Activated T-helper 17 cell treated with anti-CD3 and anti-CD28 coated beads, Interleukin-2, amount 50 U/mL, for 72 hours (primary cell): ENCODE data around the gene TCF7L2. TPM values are rescaled to one million over a fixed set of nuclear protein-coding genes. Genes with fewer than 3 reads are reported as not detected.

ENCODE experiments used
- ATAC-seq: fragments of 150-1000 bp; cut with Tn5 transposase; replicated peaks from 2 replicates; pipeline ENCODE4 v1.10.0; 2021; ENCODE audit warnings: mild to moderate bottlenecking, moderate library complexity
- H3K27ac Mint-ChIP-seq: one replicate; pipeline ENCODE4 v1.8.0; 2022; ENCODE audit warnings: mixed read lengths
- H3K27me3 Mint-ChIP-seq: one replicate; pipeline ENCODE4 v1.8.0; 2022; ENCODE audit warnings: mixed read lengths
- H3K36me3 Mint-ChIP-seq: one replicate; pipeline ENCODE4 v1.8.0; 2022; ENCODE audit warnings: low read depth, mild to moderate bottlenecking, mixed read lengths
- H3K4me1 Mint-ChIP-seq: one replicate; pipeline ENCODE4 v1.8.0; 2022; ENCODE audit warnings: mixed read lengths
- H3K4me3 Mint-ChIP-seq: one replicate; pipeline ENCODE4 v1.8.0; 2022; ENCODE audit warnings: mild to moderate bottlenecking, mixed read lengths
- H3K9me3 Mint-ChIP-seq: one replicate; pipeline ENCODE4 v1.8.0; 2022; ENCODE audit warnings: mixed read lengths
- total RNA-seq, 2 donors: library from RNA; stranded (reverse); gene quantifications; one replicate each; pipeline ENCODE4 v1.2.3, GENCODE V29; 2022

The TCF7L2 gene
- total RNA-seq, 2 donors from 2014 or later, result 1.1 to 4.7 TPM

DNA sequence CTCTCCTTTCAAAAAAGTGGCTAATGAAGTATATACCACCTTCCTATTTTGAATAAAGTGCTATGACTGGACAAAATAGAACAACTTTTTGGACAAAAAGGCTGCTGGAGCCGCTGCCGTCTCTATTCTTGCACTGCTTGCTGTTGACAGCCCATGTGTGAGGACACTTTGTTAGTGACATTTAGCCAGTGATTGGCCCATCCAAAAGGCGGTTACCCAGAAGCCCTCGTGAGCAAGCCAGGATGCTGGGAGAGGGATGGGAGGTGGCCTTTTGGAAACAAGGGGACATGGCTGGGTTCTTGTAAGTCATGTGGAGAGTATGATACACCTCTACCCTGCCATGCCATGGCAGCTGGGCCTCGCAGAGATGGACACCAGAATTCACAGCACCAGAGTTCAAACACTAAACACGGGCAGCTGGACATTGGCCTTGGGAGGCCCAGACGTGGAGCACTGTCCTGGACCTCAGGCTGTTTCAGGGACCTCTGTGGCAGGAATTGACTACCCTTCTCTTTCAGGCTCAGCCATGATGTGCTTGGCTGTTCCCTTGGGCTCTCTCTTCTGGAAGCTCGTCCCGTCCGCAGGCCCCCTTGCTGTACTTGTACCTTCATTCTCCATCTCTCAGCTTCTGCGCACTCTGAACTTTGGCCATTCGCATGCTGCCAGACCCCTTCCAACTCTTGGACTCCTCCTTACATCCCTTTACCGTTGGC is 118.3 kb downstream of the TCF7L2 start:
- no peak for ATAC-seq
- H3K4me1 Mint-ChIP-seq, result no peaks in the 10 kb centered on the region
- no peak overlapping the region for H3K27ac Mint-ChIP-seq
- H3K36me3 Mint-ChIP-seq, result no peaks in the 10 kb centered on the region
- H3K4me3 Mint-ChIP-seq, result no peak overlapping the region
- H3K9me3 Mint-ChIP-seq, result no peaks in the 10 kb centered on the region
- no peaks in the 10 kb centered on the region for H3K27me3 Mint-ChIP-seq

DNA sequence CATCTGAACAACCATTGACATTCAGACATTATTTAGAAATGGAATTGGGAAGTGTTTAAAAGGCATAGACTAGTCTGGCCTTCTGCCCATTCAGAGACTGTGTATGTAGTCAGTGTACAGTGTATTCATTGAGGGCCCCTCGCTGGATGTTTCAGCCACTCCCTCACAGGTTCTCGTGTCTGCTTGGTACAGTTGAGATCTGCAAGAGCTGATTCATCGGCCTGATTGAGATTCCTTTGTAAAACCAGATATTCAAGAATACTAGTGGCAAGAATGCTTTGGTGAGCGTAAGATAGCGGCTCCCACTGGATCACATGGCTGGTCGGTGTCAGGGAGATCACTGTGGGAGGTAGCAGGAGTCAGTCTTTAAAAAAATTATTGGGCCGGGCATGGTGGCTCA is 119.5 kb downstream of the TCF7L2 start:
- no peaks in the 10 kb centered on the region for H3K36me3 Mint-ChIP-seq
- H3K27me3 Mint-ChIP-seq, result no peaks in the 10 kb centered on the region
- H3K4me3 Mint-ChIP-seq, result no peak overlapping the region
- H3K4me1 Mint-ChIP-seq, result no peaks in the 10 kb centered on the region
- no peak overlapping the region for H3K27ac Mint-ChIP-seq
- no peak for ATAC-seq
- H3K9me3 Mint-ChIP-seq, result no peaks in the 10 kb centered on the region

DNA sequence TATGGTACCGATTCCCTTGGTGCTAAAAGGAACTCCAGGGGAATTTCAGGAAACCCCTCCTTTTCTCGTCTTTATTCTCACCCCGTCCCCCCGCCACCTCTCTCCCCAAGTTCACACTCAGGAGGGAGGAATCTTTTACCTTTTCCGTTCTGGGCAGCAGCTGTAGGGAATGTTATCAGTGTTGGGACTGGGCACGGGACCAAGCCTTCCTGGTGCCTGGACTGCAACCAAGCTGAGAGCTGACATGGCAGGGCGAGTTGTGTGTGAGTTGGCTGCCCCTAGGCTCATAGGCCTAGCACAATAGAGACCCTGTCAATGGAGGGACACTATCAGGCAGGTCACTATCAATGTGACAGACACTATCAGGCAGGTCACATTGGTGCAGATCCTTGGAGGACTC is 121.4 kb downstream of the TCF7L2 start:
- Mint-ChIP-seq H3K27me3 (no peaks in the 10 kb centered on the region), H3K4me1 (no peaks in the 10 kb centered on the region), H3K4me3 (no peak overlapping the region), H3K27ac (no peak overlapping the region), H3K9me3 (no peaks in the 10 kb centered on the region), H3K36me3 (no peaks in the 10 kb centered on the region)
- no peak for ATAC-seq

DNA sequence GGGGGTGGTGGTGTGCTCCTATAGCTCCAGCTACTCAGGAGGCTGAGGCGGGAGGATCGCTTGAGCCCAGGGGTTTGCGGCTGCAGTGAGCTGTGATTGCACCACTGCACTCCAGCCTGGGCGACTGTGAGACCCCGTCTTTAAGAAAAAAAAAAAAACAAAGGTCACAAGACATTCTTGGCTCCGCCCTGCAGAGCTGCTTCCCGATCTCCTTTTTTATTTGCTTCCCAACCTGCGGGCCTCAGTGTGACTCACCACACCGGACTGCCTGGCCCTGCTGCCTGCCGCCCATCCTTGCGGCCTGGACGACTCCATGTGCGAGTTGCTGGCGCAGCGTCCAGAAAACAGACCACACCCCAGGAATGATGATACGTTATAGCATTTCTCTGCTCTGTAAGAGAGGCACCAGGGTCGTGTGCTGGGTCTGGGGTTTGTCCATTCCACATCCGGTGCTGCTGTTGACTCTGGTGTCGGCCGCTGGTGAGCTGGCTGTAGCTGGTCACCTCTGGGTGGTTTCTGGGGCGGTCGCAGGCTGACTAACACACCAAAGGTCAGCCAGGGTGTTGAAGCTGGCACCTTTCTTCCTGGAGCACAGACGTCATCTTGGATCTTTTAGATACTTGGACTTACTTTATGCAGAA is 123.6 kb downstream of the TCF7L2 start:
- ATAC-seq, result no peak
- H3K4me3 Mint-ChIP-seq, result no peak overlapping the region
- H3K36me3 Mint-ChIP-seq, result no peaks in the 10 kb centered on the region
- no peak overlapping the region for H3K27ac Mint-ChIP-seq
- H3K27me3 Mint-ChIP-seq, result no peaks in the 10 kb centered on the region
- no peaks in the 10 kb centered on the region for H3K9me3 Mint-ChIP-seq
- H3K4me1 Mint-ChIP-seq, result no peaks in the 10 kb centered on the region

DNA sequence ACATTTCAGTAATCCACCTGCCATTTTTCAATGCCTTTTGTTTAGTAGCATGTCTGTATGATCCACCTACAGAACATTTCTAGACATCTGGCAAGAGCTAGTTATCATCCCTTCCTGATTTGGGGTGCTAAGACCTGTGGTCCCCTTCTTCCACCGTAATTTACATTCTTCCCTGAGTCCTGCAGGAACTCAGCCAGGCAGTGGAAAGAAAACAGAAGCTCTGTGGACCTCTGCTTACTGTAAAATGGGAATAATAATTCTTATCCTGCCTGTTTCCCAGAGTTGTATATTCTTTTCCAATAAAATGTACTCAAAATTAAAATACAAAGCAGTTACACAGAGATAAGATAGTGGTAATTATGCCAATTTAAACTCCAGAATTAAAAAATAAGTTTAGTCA is 126.9 kb downstream of the TCF7L2 start:
- Mint-ChIP-seq H3K27ac (no peak overlapping the region), H3K4me1 (no peaks in the 10 kb centered on the region), H3K36me3 (no peaks in the 10 kb centered on the region), H3K9me3 (no peaks in the 10 kb centered on the region), H3K4me3 (no peak overlapping the region), H3K27me3 (no peaks in the 10 kb centered on the region)
- ATAC-seq, result no peak

DNA sequence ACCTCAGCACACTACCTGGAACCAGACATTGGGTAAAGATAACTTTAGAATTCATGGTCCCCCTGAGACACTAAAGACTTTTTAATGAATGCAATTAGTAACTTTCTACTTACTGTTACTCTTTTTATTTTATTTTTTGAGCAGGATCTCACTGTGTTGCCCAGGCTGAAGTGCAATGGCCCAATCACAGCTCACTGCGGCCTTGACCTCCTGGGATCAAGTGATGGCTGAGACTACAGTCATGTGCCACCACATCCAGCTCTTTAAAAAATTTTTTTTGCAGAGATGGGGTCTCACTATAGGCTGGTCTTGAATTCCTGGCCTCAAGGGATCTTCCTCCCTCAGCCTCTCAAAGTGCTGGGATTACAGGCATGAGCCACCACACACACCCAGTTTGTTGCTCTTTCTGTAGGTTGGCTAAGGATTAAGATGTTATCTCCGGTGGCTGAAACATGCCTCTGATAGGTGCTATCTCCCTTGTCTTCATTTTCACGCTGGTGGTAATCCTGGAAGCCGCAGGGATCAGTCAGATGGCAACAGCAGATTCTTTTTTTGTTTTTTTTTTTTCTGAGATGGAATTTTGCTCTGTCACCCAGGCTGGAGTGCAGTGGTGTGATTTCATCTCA is 128.3 kb downstream of the TCF7L2 start:
- no peak for ATAC-seq
- H3K4me3 Mint-ChIP-seq, result no peak overlapping the region
- peaks cover 3% of the 10 kb centered on the region for H3K4me1 Mint-ChIP-seq
- H3K27ac Mint-ChIP-seq, result no peak overlapping the region
- H3K36me3 Mint-ChIP-seq, result no peaks in the 10 kb centered on the region
- H3K9me3 Mint-ChIP-seq, result no peaks in the 10 kb centered on the region
- peaks cover 3% of the 10 kb centered on the region for H3K27me3 Mint-ChIP-seq

DNA sequence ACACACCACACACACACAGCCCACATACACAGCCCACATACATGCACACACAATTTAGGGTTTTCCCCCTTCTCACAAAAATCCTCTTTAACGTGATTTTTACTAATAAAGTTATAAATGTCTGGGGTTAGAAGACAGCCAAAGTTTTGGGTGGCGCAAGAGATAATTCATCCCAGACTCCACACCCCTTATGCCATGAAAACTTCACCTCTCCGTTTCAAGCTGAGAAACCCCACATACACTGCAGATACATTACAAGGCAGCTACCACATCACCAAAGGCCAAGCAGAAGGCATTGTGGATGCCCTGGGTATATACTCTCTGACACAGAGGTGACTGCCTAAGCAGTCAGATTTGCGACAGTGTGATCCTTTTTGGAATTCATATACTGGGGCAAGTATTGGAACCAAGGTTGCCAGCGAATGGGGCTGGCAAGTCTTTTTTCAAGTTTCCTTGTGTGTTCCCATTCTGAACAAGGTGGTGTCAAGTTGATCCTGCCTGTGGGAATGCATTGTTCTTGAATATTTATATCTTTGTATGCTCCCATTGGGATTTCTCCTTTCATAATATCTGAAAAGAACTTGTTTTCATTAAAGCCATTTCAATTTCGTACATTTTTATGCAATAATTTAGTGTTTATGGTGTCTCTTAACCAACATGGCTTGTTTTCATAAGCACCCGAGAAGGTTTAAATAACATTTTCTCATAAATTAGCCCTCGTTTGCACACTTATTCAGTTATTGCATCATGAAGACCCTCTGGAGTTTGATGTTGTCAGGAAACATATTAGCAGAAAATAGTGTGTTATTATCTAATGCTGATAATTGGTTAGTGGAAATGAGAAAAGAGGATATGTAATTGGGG is 130.2 kb downstream of the TCF7L2 start:
- H3K4me3 Mint-ChIP-seq, result no peak overlapping the region
- H3K9me3 Mint-ChIP-seq, result no peaks in the 10 kb centered on the region
- no peak for ATAC-seq
- peaks cover 3% of the 10 kb centered on the region for H3K4me1 Mint-ChIP-seq
- H3K27ac Mint-ChIP-seq, result no peak overlapping the region
- no peaks in the 10 kb centered on the region for H3K36me3 Mint-ChIP-seq
- H3K27me3 Mint-ChIP-seq, result peaks cover 3% of the 10 kb centered on the region

DNA sequence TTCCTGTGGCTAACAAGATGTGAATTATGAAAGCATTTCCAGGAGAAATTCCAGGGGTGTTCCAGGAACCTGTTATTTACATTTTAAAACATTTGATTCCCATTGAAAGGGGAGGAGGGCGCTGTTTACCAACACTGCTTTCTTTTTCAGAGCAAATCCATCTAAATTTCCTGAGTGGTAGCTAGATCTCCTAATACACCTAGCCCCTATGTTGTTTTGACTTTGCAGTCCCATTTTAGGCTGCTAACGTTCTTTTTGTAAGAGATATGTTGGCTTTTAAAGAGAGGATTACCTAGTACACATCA is 130.8 kb downstream of the TCF7L2 start:
- no peak for ATAC-seq
- Mint-ChIP-seq H3K4me1 (peaks cover 3% of the 10 kb centered on the region), H3K9me3 (no peaks in the 10 kb centered on the region), H3K27ac (no peak overlapping the region), H3K4me3 (no peak overlapping the region), H3K36me3 (no peaks in the 10 kb centered on the region), H3K27me3 (peaks cover 3% of the 10 kb centered on the region)

DNA sequence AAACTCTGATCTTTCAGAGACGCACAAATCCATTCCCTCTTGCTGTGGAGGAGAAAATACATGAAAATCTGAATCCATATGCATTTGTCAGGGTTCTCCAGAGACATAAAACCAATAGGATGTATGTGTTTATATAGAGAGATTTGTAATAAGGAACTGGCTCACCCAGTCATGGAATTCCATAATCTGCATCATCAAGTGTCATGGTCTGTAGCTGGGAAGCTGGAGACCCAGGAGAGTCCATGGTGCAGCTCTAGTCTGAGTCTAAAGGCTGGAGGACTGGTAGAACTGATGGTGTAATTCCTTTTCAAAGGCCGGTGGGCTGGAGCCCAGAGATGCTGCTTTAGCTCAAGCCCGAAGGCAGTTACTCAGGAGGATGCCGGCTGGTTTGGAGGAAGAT is 134.0 kb downstream of the TCF7L2 start:
- Mint-ChIP-seq H3K4me1 (peaks cover 3% of the 10 kb centered on the region), H3K27ac (no peak overlapping the region), H3K27me3 (peaks cover 3% of the 10 kb centered on the region), H3K4me3 (no peak overlapping the region), H3K36me3 (no peaks in the 10 kb centered on the region), H3K9me3 (no peaks in the 10 kb centered on the region)
- no peak for ATAC-seq

DNA sequence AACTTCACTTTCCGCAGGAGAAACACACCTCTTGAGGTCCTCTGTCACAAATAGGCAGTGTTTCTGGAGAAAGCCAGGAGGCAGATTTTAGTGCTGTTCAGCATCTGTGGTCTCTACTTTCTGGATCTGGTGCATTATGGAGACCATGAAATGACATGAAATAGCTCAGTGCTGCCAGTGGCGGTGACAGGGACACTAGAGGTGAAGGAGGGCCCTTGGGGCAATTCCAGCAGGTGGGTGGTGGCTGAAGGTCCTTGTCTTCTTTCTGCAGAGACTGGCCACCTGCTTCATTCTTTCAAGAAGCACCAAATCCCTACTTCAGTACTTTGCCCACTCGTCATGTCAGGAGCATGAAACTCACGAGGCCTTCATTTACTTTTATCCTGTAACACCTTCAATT is 135.7 kb downstream of the TCF7L2 start:
- Mint-ChIP-seq H3K27me3 (peaks cover 3% of the 10 kb centered on the region), H3K36me3 (no peaks in the 10 kb centered on the region), H3K4me1 (peaks cover 3% of the 10 kb centered on the region)

DNA sequence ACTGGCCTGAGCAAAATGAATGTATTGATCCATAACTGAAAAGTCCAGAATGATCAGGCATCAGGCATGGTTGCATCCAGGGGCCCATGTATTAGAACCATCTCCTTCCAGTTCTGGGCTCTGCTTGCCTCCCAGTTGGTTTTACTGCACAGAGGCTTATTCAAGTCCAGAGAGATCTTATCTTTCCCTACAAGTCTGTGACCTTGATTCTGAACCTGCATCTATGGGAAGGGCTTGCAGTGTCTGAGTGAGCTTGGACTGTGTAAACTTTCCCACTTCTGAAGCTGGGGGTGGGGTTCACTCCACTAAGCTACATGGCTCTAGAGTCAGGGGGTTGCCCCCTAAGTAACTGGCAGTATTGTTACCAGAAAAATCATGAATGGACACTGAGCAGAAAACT is 136.2 kb downstream of the TCF7L2 start:
- Mint-ChIP-seq H3K27ac (no peak overlapping the region), H3K4me1 (peaks cover 3% of the 10 kb centered on the region), H3K27me3 (peaks cover 3% of the 10 kb centered on the region), H3K9me3 (no peaks in the 10 kb centered on the region), H3K4me3 (no peak overlapping the region), H3K36me3 (no peaks in the 10 kb centered on the region)
- no peak for ATAC-seq

More for the DNA sequence above, 135.7 kb downstream of the TCF7L2 start:
- no peak for ATAC-seq
- Mint-ChIP-seq H3K9me3 (no peaks in the 10 kb centered on the region), H3K27ac (no peak overlapping the region), H3K4me3 (no peak overlapping the region)

DNA sequence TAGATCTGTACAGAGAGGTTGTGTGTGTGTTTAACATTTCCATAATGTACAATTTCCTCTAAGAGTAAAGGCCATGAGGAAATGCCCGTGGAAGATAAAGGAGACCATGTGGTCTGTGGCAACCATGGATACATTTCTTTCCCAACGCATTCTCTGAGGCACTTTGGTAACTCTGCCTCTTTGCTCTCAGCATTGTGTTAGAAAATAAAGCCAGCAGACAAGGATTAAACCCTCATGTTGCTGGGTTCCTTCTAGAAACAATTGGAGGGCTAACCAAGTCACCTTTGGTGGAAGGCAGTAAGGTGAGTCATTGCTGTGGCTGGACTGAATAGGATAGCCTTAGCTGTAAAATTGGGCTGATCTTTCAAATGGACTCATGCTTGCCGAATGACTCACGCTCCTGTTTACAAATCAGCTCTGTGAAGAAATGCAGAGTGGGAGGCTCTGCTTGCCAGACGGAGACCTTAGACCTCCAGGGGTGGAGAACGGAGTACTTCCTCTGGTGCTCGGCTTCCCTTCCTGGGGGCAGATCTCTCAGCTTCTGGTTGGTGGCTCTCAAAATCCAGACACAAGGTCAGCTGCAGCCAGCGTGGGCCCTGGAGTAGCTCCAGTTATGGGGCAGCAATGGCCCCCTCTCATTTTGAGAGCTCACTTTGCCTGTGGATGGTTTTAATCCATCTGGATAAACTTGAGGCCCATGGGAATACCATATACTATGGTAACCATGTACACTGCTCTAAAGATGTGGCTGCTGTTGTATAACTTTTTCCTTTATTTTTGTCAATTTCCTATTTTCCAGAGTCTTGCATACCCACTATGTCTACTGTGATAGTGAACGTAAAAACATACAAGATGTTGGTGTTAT is 137.3 kb downstream of the TCF7L2 start:
- H3K27ac Mint-ChIP-seq, result no peak overlapping the region
- peak; percentile 58 for ATAC-seq

DNA sequence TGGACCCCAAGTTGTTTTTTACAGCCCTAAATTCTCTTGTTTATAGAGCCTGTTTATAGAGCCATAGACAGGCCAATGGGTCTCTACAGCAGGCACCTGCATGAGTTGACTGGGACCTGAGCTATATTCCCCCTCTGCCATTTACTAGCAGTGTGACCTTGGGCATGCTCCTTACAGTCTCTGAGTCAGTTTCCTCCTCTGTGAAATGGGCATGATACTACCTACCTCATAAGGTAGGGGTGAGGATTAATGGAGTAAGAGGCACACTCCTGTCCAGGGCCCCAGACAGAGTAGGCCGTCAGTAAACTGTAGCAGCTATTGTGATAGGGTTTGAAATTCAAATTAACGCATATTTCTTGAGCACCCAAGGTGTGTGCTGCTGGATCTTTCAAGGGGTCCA is 138.1 kb downstream of the TCF7L2 start:
- Mint-ChIP-seq H3K9me3 (no peaks in the 10 kb centered on the region), H3K36me3 (no peaks in the 10 kb centered on the region), H3K27ac (no peak overlapping the region), H3K4me3 (no peak overlapping the region), H3K27me3 (no peaks in the 10 kb centered on the region), H3K4me1 (peaks cover 4% of the 10 kb centered on the region)
- ATAC-seq, result no peak

More for the DNA sequence above, 137.3 kb downstream of the TCF7L2 start:
- Mint-ChIP-seq H3K9me3 (no peaks in the 10 kb centered on the region), H3K4me3 (no peak overlapping the region), H3K27me3 (peaks cover 3% of the 10 kb centered on the region), H3K36me3 (no peaks in the 10 kb centered on the region), H3K4me1 (peaks cover 3% of the 10 kb centered on the region)

DNA sequence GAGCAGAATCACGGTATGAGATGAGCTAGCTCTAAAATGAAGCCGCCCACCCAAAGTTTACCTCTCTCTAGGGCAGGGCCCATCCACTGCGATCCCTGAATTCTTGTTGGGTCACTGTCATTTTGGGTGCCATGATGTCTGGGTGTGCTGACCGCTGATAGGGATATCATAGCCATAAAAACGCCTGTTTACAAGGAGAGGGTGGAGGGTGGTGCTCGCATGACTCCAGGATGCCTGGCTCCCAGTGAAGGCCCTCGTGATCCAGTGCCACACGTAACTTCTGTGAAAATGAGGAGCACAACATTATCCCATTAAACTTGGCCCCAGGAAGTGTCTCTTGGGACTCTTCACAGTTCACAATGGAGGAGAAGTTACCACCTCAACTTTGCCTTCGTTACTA is 139.5 kb downstream of the TCF7L2 start:
- no peaks in the 10 kb centered on the region for H3K27me3 Mint-ChIP-seq
- no peak overlapping the region for H3K4me3 Mint-ChIP-seq
- no peaks in the 10 kb centered on the region for H3K36me3 Mint-ChIP-seq
- no peak for ATAC-seq
- peaks cover 15% of the 10 kb centered on the region for H3K4me1 Mint-ChIP-seq
- no peaks in the 10 kb centered on the region for H3K9me3 Mint-ChIP-seq
- no peak overlapping the region for H3K27ac Mint-ChIP-seq
